Mesendoderm (in vitro differentiated cells): Measurements from ENCODE around the gene MAP4K5.
A peak's percentile ranks its signal among the peaks of the same experiment; 100 is the strongest.

Experiments
- DNase-seq: peaks from one replicate; pipeline ENCODE4 v3.0.0; 2013
- H2AK5ac ChIP-seq: 2 replicates; pipeline ENCODE4 v1.6.1; 2013; ENCODE audit warnings: low read length, inconsistent platforms
- H2BK120ac ChIP-seq: 2 replicates; pipeline ENCODE4 v1.6.1; 2013; ENCODE audit warnings: low read depth, mild to moderate bottlenecking, low read length, moderate library complexity, mixed read lengths
- H2BK15ac ChIP-seq: replicated peaks from 2 replicates; pipeline ENCODE4 v1.6.1; 2013; ENCODE audit warnings: low read depth, mild to moderate bottlenecking, moderate library complexity
- H2BK5ac ChIP-seq: 2 replicates; pipeline ENCODE4 v1.6.1; 2013; ENCODE audit warnings: low read length, inconsistent platforms
- H3K18ac ChIP-seq: 2 replicates; pipeline ENCODE4 v1.6.1; 2013; ENCODE audit warnings: mild to moderate bottlenecking, low read length, mixed read lengths
- H3K23ac ChIP-seq: one replicate; pipeline ENCODE4 v1.6.1; 2013; ENCODE audit warnings: low read length
- H3K27ac ChIP-seq: 2 replicates; pipeline ENCODE4 v1.5.1; 2013; ENCODE audit warnings: low read depth, mild to moderate bottlenecking, inconsistent platforms, low read length, moderate library complexity
- H3K27me3 ChIP-seq: 2 replicates; pipeline ENCODE4 v1.6.1; 2013; ENCODE audit warnings: low read length, control low read depth, mild to moderate bottlenecking, inconsistent platforms; ENCODE audit not compliant: insufficient read depth, poor library complexity
- H3K36me3 ChIP-seq: 2 replicates; pipeline ENCODE4 v1.6.1; 2013; ENCODE audit warnings: low read length, inconsistent platforms; ENCODE audit not compliant: control insufficient read depth, insufficient read depth
- H3K4ac ChIP-seq: one replicate; pipeline ENCODE4 v1.6.1; 2013; ENCODE audit warnings: low read depth, mild to moderate bottlenecking, low read length, moderate library complexity
- H3K4me1 ChIP-seq: 2 replicates; pipeline ENCODE4 v1.6.1; 2013; ENCODE audit warnings: low read depth, low read length, inconsistent platforms; ENCODE audit not compliant: control insufficient read depth
- H3K4me2 ChIP-seq: 2 replicates; pipeline ENCODE4 v1.6.1; 2013; ENCODE audit warnings: low read length
- H3K4me3 ChIP-seq: 2 replicates; pipeline ENCODE4 v1.5.1; 2013; ENCODE audit warnings: mild to moderate bottlenecking, low read length
- H3K56ac ChIP-seq: one replicate; pipeline ENCODE4 v1.6.1; 2013; ENCODE audit warnings: low read length
- H3K79me1 ChIP-seq: 2 replicates; pipeline ENCODE4 v1.6.1; 2013; ENCODE audit warnings: low read length, inconsistent platforms
- H3K79me2 ChIP-seq: 2 replicates; pipeline ENCODE4 v1.6.1; 2013; ENCODE audit warnings: mild to moderate bottlenecking, low read length; ENCODE audit not compliant: control insufficient read depth, insufficient read depth
- H3K9ac ChIP-seq: 2 replicates; pipeline ENCODE4 v1.6.1; 2013; ENCODE audit warnings: low read length, inconsistent platforms
- H4K5ac ChIP-seq: one replicate; pipeline ENCODE4 v1.6.1; 2013; ENCODE audit warnings: low read length
- H4K8ac ChIP-seq: one replicate; pipeline ENCODE4 v1.6.1; 2013; ENCODE audit warnings: low read depth, mild to moderate bottlenecking, control low read depth, low read length, moderate library complexity
- WGBS: extraction: QIAGEN DNeasy Blood & Tissue Kit; methylation state at CpG from one replicate; pipeline ENCODE4 v1.1.7; 2013; ENCODE audit warnings: low lambda C conversion rate, missing lambda C conversion rate; ENCODE audit not compliant: insufficient coverage; ENCODE audit errors: extremely low coverage; 5-methylcytosine and 5-hydroxymethylcytosine counted together

The MAP4K5 gene

DNA sequence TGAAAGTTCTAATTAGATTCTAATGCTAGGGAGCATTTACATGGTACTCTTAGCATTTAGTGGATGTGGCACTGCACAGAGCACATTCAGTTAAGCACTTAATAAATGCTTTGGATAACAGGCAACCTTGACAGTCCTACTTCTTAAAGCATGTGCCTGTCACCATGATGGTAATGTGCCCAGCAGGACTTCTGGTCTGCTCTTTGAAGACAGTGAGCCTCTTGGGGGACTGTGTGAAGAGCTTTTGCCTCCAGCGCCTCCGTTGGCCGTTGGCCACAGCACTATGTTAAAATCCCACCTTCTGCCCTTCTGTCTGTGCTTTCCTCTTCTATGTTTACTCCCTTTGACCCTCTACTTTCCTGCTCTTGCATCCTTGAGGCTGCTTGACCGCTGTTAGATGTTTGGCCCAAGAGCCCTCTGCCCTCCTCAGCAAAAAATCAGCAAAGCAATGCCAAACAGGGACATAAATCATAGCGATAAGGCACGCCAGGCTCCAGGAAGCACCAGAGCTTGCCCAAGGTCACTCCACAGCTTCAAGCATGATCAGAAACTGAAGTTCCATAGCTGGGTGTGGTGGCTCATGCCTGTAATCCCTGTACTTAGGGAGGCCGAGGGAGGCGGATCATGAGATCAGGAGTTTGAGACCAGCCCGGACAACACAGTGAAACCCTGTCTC, 144.0 kb downstream of the MAP4K5 start:
- H3K4me1 ChIP-seq = peaks cover 2% of the 10 kb centered on the region

GRCh38 chr14:50387548-50387947, 144.8 kb downstream of the MAP4K5 start:
- Histone ChIP-seq H3K18ac (no peak overlapping the region), H3K4me2 (no peak overlapping the region), H3K27me3 (no peaks in the 10 kb centered on the region), H2BK15ac (no peak overlapping the region), H3K27ac (no peak overlapping the region), H3K79me1 (no peaks in the 10 kb centered on the region), H4K5ac (no peak overlapping the region), H3K36me3 (no peaks in the 10 kb centered on the region), H3K56ac (no peak overlapping the region), H2AK5ac (no peak overlapping the region), H2BK5ac (no peak overlapping the region), H3K4ac (no peak overlapping the region), H3K9ac (no peak overlapping the region), H4K8ac (no peak overlapping the region), H3K4me1 (peaks cover 2% of the 10 kb centered on the region), H2BK120ac (no peak overlapping the region), H3K4me3 (no peak overlapping the region), H3K23ac (no peak overlapping the region), H3K79me2 (no peaks in the 10 kb centered on the region)
- DNase-seq = no peak
- WGBS = no CpG with 5 or more reads among the region's 1 CpG

More for the DNA sequence above, 144.0 kb downstream of the MAP4K5 start:
- H3K27ac ChIP-seq = no peak overlapping the region
- H4K8ac ChIP-seq = no peak overlapping the region
- no peak overlapping the region for H3K4ac ChIP-seq
- H2BK5ac ChIP-seq = no peak overlapping the region
- H2AK5ac ChIP-seq = no peak overlapping the region
- no peak overlapping the region for H3K23ac ChIP-seq
- no peak overlapping the region for H2BK120ac ChIP-seq
- H4K5ac ChIP-seq = no peak overlapping the region
- no peak overlapping the region for H3K4me2 ChIP-seq
- no peak overlapping the region for H2BK15ac ChIP-seq
- no peak overlapping the region for H3K18ac ChIP-seq
- no CpG with 5 or more reads among the region's 9 CpGs for WGBS
- H3K9ac ChIP-seq = peak overlapping the region; percentile 4
- H3K27me3 ChIP-seq = no peaks in the 10 kb centered on the region
- no peaks in the 10 kb centered on the region for H3K36me3 ChIP-seq
- H3K79me2 ChIP-seq = no peaks in the 10 kb centered on the region
- peak; percentile 81 for DNase-seq
- no peaks in the 10 kb centered on the region for H3K79me1 ChIP-seq
- no peak overlapping the region for H3K4me3 ChIP-seq
- H3K56ac ChIP-seq = no peak overlapping the region

- no peaks in the 10 kb centered on the region for H3K36me3 ChIP-seq
- no peaks in the 10 kb centered on the region for H3K27me3 ChIP-seq
- H3K23ac ChIP-seq = no peak overlapping the region
- H2BK120ac ChIP-seq = no peak overlapping the region
- no CpG with 5 or more reads among the region's 3 CpGs for WGBS
- H3K4me2 ChIP-seq = no peak overlapping the region
- no peak overlapping the region for H3K27ac ChIP-seq
- H3K79me2 ChIP-seq = no peaks in the 10 kb centered on the region
- H3K4ac ChIP-seq = no peak overlapping the region
- no peak overlapping the region for H3K18ac ChIP-seq
- H3K79me1 ChIP-seq = no peaks in the 10 kb centered on the region
- H2BK15ac ChIP-seq = no peak overlapping the region
- peaks cover 2% of the 10 kb centered on the region for H3K4me1 ChIP-seq
- H2AK5ac ChIP-seq = no peak overlapping the region
- H3K56ac ChIP-seq = no peak overlapping the region
- peak; percentile 43 for DNase-seq
- H4K5ac ChIP-seq = no peak overlapping the region
- no peak overlapping the region for H3K4me3 ChIP-seq
- no peak overlapping the region for H4K8ac ChIP-seq
- no peak overlapping the region for H2BK5ac ChIP-seq
- no peak overlapping the region for H3K9ac ChIP-seq
Measured at GRCh38 chr14:50383618-50384225, 148.6 kb downstream of the MAP4K5 start.

GRCh38 chr14:50381823-50382287, 150.5 kb downstream of the MAP4K5 start:
- WGBS = no CpG with 5 or more reads among the region's 14 CpGs

DNA sequence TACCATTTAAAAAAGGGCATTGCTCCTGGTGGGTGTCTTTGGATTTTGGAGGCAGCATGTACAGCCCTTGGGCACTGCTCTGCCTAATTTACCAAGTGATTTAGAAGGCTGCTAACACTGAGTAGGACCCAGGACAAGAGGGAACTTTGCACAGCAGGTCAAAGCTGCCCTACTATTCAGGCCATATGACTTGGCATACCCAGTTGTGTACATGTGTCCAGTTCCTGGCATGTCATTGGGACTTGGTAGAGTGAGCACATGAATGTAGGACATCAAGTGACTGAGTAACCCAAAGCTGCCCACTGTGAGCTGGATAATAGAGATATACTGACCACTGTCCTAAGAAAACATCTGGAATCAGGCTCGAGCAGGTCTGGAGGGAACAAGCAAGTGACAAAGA, 151.4 kb downstream of the MAP4K5 start:
- Histone ChIP-seq H3K56ac (no peak overlapping the region), H3K79me2 (no peaks in the 10 kb centered on the region), H3K4me3 (no peak overlapping the region), H3K4me2 (no peak overlapping the region), H2AK5ac (no peak overlapping the region), H4K5ac (no peak overlapping the region), H3K27ac (no peak overlapping the region), H4K8ac (no peak overlapping the region), H3K36me3 (no peaks in the 10 kb centered on the region), H2BK5ac (no peak overlapping the region), H3K18ac (no peak overlapping the region), H3K79me1 (no peaks in the 10 kb centered on the region), H3K4ac (no peak overlapping the region), H3K23ac (no peak overlapping the region), H3K9ac (no peak overlapping the region), H2BK120ac (no peak overlapping the region), H3K4me1 (no peaks in the 10 kb centered on the region), H3K27me3 (no peaks in the 10 kb centered on the region), H2BK15ac (no peak overlapping the region)
- DNase-seq = no peak
- no CpG with 5 or more reads among the region's 1 CpG for WGBS

More at GRCh38 chr14:50381823-50382287, 150.5 kb downstream of the MAP4K5 start:
- H3K79me2 ChIP-seq = no peaks in the 10 kb centered on the region
- no peak overlapping the region for H3K9ac ChIP-seq
- H3K4me1 ChIP-seq = no peaks in the 10 kb centered on the region
- no peak overlapping the region for H3K18ac ChIP-seq
- no peak overlapping the region for H2BK120ac ChIP-seq
- H3K27me3 ChIP-seq = no peaks in the 10 kb centered on the region
- no peak overlapping the region for H4K5ac ChIP-seq
- no peak overlapping the region for H2BK5ac ChIP-seq
- no peak overlapping the region for H3K23ac ChIP-seq
- no peak overlapping the region for H4K8ac ChIP-seq
- no peaks in the 10 kb centered on the region for H3K79me1 ChIP-seq
- DNase-seq = no peak
- no peak overlapping the region for H3K27ac ChIP-seq
- no peak overlapping the region for H2AK5ac ChIP-seq
- H3K56ac ChIP-seq = no peak overlapping the region
- H3K4me2 ChIP-seq = no peak overlapping the region
- no peak overlapping the region for H3K4ac ChIP-seq
- no peaks in the 10 kb centered on the region for H3K36me3 ChIP-seq
- no peak overlapping the region for H2BK15ac ChIP-seq
- H3K4me3 ChIP-seq = no peak overlapping the region
